NCI-H2029 (cell line): ENCODE data around the gene SLC12A5.
A peak's percentile ranks its signal among the peaks of the same experiment; 100 is the strongest.

ENCODE experiments used
- DNase-seq: peaks from one replicate; lab custom pipeline; 2025; lab: John Stamatoyannopoulos, UW

The SLC12A5 gene

GRCh38 chr20:46028110-46028509, 905 bp upstream of the SLC12A5 start:
- DNase-seq = no peak

GRCh38 chr20:46030284-46031013, 1.4 kb downstream of the SLC12A5 start:
- DNase-seq = no peak

- DNase-seq = no peak
These were observed 2.1 kb downstream of the SLC12A5 start for GRCh38 chr20:46031014-46031569.

GRCh38 chr20:46031701-46032254, 2.8 kb downstream of the SLC12A5 start:
- DNase-seq = peak; percentile 87

GRCh38 chr20:46034039-46034438, 5.0 kb downstream of the SLC12A5 start:
- no peak for DNase-seq

- DNase-seq = no peak
These were observed 6.2 kb downstream of the SLC12A5 start for GRCh38 chr20:46035253-46035652.

- no peak for DNase-seq
These were observed 6.7 kb downstream of the SLC12A5 start for GRCh38 chr20:46035713-46036112.

- no peak for DNase-seq
These were observed 7.4 kb downstream of the SLC12A5 start for GRCh38 chr20:46036370-46036769.

GRCh38 chr20:46037036-46037435, 8.0 kb downstream of the SLC12A5 start:
- DNase-seq = no peak

- no peak for DNase-seq
These were observed 12.0 kb downstream of the SLC12A5 start for GRCh38 chr20:46040902-46041535.

GRCh38 chr20:46043556-46043955, 14.5 kb downstream of the SLC12A5 start:
- DNase-seq = no peak

- no peak for DNase-seq
These were observed 15.9 kb downstream of the SLC12A5 start for GRCh38 chr20:46044896-46045295.

GRCh38 chr20:46046588-46047310, 17.7 kb downstream of the SLC12A5 start:
- DNase-seq = no peak

- no peak for DNase-seq
These were observed 18.8 kb downstream of the SLC12A5 start for GRCh38 chr20:46047821-46048220.

GRCh38 chr20:46049190-46049589, 20.2 kb downstream of the SLC12A5 start:
- no peak for DNase-seq

- DNase-seq = no peak
These were observed 20.8 kb downstream of the SLC12A5 start for GRCh38 chr20:46049815-46050214.

GRCh38 chr20:46050444-46050843, 21.4 kb downstream of the SLC12A5 start:
- no peak for DNase-seq

- DNase-seq = no peak
These were observed 21.9 kb downstream of the SLC12A5 start for GRCh38 chr20:46050885-46051284.

- peak; percentile 36 for DNase-seq
These were observed 22.7 kb downstream of the SLC12A5 start for GRCh38 chr20:46051556-46052308.

GRCh38 chr20:46053416-46053815, 24.4 kb downstream of the SLC12A5 start:
- DNase-seq = no peak

- DNase-seq = no peak
These were observed 25.6 kb downstream of the SLC12A5 start for GRCh38 chr20:46054606-46055005.

- DNase-seq = no peak
These were observed 26.3 kb downstream of the SLC12A5 start for GRCh38 chr20:46055269-46055668.
